H1 (cell line): ENCODE results near the gene PRDX3.

ENCODE experiments used
- CTCF ChIP-seq, 3 experiments: IDR thresholded peaks; 1 replicate in 2 of 3; 2 replicates in 1 of 3; pipeline versions ENCODE4 v1.5.1 to v1.6.1; 2011; ENCODE audit warnings: low read length in 3 of 3, mild to moderate bottlenecking in 3 of 3, inconsistent platforms in 2 of 3, low read depth in 1 of 3, moderate library complexity in 1 of 3; ENCODE audit not compliant: insufficient read depth in 1 of 3; ENCODE audit errors: control extremely low read depth in 1 of 3
- EZH2 ChIP-seq: fragments of 200-600 bp; sonication (generic); IDR thresholded peaks from 2 replicates; pipeline ENCODE4 v1.7.1; 2012; ENCODE audit warnings: low read depth, mild to moderate bottlenecking, moderate library complexity, low read length, inconsistent platforms; ENCODE audit not compliant: severe bottlenecking
- POLR2A ChIP-seq, 2 experiments: IDR thresholded peaks; 1 replicate in 1 of 2; 2 replicates in 1 of 2; pipeline ENCODE4 v1.6.1; 2011; ENCODE audit warnings: low read depth in 2 of 2, low read length in 2 of 2, mild to moderate bottlenecking in 2 of 2; ENCODE audit errors: control extremely low read depth in 1 of 2
- POLR2AphosphoS5 ChIP-seq: IDR thresholded peaks from 2 replicates; pipeline ENCODE4 v1.6.1; 2011; ENCODE audit warnings: low read depth, low read length
- RFX5 ChIP-seq: IDR thresholded peaks from 2 replicates; pipeline ENCODE4 v1.6.1; 2011; ENCODE audit warnings: low read depth, low read length, improper control_type of control experiment, borderline replicate concordance
- SP1 ChIP-seq: IDR thresholded peaks from 2 replicates; pipeline ENCODE4 v1.6.1; 2011; ENCODE audit warnings: low read depth, low read length
- TEAD4 ChIP-seq: IDR thresholded peaks from 2 replicates; pipeline ENCODE4 v1.6.1; 2012; ENCODE audit warnings: low read depth, low read length, inconsistent platforms, mixed read lengths
- YY1 ChIP-seq: IDR thresholded peaks from 2 replicates; pipeline ENCODE4 v1.6.1; 2011; ENCODE audit warnings: low read depth, mild to moderate bottlenecking, low read length
- ZNF274 ChIP-seq: IDR thresholded peaks from 2 replicates; pipeline ENCODE4 v1.7.0; 2012; ENCODE audit warnings: low read length, borderline replicate concordance; ENCODE audit errors: extremely low read depth

DNA sequence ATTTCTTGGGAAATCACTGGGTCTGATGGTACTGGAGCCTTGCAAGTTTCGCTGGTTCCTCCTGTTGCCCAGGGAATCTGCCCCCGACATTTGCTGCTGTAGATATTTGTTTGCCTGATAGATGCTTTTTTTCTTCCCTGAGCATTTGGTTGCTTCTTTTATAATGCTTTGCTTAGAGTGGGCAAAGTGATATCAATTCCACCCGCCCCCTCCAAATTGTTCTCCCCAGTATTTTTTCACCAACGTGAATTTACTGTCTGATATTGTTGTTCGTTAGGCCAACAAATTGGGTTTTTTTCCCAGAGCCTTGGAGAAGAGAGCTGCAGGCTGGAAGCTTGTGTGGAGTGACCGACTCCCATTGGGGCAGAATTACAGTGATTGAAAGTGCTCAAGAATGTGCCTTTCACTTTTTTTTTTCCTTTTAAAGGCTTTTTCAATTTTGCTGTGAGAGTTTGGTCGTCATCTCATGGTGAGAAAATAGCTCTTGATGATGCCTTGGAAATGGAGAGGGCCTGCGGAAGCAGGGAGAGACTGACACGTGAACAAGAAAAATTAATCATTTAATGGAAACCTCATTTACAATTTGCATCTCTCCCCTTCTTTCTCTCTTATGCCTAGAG is 31.2 kb upstream of the PRDX3 start:
- TF ChIP-seq CTCF (IDR thresholded peaks at IDR 0.05; ENCODE audit: control extremely low read depth in 1 of 3, insufficient read depth in 1 of 3, low read depth in 1 of 3, low read length in 3 of 3) (no peak), POLR2AphosphoS5 (no peak), POLR2A (IDR thresholded peaks at IDR 0.05; ENCODE audit: control extremely low read depth in 1 of 2, low read depth in 2 of 2, low read length in 2 of 2) (no peak), SP1 (no peak), TEAD4 (no peak), RFX5 (no peak), ZNF274 (no peak), EZH2 (no peak), YY1 (no peak)
